ENCODE results near the gene KLK14. TPM values are rescaled to one million over a fixed set of nuclear protein-coding genes. Genes with fewer than 3 reads are reported as not detected.
A peak's percentile ranks its signal among the peaks of the same experiment; 100 is the strongest.

KLK14 gene
- total RNA-seq, 1 experiment from 2014 or later: not detected

DNA sequence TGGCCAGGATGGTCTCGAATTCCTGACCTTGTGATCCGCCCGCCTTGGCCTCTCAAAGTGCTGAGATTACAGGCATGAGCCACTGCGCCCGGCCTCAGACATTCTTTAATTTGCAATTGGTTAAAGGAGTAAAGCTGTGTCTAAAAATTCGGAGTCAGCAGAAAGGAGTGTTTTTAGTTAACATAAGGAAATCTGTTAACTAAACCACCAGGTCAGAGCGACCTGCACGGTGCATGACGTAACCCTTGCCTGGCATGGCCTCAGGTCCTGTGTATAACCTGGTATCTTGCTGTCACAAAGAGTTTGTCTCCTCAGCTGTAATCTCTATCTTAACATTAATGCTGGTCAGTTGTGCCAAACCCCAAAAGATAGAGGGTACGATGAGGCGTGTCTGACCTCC is 38.4 kb downstream of the KLK14 start:
- no peak for DNase-seq (ENCODE audit: low read depth)

DNA sequence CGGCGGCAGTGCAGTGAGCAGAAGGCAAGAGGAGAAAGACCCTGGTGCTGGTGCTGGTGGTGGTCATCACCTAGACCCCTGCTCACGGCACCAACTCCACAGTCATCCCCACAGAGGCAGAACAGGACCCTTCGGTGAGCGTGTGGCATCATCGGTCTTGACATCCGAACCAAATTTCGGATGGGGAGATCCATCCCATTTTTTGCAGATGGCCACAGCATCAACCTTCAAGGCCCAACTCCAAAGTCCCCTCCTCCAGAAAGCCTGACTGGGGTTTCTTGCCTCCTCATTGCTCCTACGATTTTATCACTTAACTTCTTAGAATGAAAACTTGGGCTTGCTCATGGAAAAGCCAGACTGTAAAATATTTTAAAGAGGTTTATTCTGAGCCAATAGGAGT is 39.2 kb downstream of the KLK14 start:
- no peak for DNase-seq (ENCODE audit: low read depth)

DNA sequence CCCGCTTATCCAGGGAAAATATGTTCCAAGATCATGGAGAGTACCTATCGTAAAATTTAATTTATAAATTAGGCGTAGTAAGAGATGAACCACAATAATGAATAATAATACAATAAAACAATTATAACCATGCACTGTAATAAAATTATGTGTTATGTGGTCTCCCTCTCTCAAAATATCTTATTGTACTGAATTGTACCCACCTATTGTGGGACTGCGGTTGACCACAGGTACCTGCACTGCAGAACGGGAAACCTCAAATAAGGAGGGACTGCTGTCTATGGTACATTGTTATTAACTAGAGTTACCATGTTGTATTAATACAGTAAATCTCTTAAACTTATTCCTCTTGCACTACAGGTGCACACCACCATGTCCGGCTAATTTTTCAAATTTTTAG is 42.5 kb downstream of the KLK14 start:
- no peak for DNase-seq (ENCODE audit: low read depth)

DNA sequence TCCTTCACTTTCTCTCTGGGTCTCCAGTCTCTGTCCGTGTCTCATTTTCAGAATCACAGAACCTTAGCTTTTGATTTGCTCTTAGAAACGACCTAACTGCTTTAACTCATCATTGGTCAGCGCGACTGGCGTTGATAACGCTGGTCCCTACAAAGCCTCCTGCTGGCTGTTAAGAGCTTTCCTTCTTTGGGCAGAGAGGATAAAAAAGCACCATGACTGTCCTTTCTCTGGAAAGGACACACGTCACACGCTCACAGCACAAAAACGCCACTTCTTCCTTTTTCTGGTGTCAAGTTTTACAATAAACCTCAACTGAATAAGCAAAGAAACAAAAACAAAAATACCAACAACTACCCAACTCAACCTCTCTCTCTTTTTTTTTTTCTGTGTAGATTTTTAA is 46.2 kb downstream of the KLK14 start:
- no peak for DNase-seq (ENCODE audit: low read depth)

DNA sequence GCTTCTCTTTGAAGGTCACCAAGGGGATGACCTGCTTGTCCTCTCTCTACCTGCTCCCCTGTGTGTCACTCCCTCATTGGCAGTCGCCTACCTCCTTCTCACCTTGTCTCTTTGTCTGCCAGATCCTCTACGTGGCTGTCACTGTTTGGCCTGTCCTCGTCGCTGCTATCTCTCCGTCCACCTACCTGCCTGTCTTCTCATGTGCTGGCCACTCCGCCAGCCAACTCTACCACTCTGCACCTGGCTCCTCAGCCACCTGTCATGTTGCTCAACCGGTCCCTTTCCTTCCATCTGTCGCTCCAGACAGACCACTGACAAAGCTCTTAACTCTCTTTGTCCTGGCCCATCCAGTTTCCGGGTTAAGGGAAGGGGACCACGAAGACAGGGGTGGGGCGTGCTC is 48.0 kb downstream of the KLK14 start, which contains the start of gene KLK12:
KLK12 (minus strand) TSS at position 299 of the 400 bp plus-strand sequence. CDS start 381 bp downstream, outside the sequence.
- no peak for DNase-seq (ENCODE audit: low read depth)

DNA sequence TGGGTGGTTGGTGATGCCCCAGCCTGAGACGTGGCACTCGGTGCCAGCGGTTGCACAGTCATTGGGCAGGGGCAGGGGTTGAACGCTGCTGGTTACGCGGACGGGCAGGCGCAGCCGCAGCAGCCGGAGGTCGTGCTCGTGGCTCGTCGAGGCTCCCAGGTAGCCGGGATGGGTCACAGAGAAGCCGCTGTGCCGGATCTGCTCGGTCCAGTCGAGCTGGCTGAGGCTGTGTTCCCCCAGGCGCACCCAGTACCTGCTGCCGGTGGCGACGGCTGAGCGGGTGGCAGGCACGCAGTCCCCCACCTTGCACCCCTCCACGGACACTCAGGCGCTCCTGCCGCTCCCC is 50.8 kb downstream of the KLK14 start:
- no peak for DNase-seq (ENCODE audit: low read depth)

DNA sequence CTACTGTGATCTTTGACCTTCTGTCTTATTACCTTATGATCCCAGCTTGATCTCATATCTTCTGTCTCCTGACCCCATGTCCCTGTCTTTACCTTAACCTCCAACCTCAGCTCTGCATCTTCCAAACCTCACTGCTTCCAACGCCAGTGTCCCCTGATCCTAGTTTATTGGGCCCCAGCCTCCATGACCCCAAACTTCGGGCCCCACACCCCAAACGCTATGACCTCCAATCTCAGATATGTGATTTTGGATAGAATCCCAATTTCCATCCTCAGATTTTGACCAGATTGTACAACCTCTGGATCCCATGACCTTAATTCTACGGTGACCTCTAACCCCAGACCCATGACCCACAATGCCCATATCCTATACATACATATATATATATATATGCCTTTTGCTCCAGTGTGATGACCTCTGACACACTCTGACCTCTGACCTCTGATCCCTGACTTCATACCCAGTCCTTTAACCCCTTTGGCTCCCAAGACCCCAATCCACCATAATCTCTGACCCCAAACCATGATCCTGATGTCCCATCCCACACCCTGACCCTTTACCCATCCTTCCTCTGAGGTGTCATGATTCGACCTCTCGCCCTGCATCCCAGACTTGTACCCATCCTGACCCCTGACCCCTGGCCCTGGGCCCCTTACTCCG is 51.3 kb downstream of the KLK14 start:
- no peak for DNase-seq (ENCODE audit: low read depth)

DNA sequence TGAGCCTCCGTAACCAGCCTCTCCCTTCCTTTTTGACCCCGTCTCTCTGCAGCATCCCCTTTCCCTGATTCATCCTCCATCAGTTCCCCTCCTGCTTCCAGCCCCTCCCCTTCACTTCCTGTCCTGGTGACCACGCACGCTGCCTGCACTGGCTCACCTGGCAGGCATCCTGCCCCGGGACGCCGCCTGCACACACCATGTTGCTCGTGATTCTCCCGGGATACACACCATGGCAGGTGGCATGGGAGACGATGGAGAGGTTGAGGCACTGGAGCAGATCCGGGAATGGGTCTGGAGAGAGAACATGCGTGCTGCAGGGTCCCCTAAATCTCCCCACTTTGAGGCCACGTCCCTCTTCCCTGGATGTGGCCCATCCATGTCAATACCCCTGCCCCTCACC is 52.1 kb downstream of the KLK14 start:
- DNase-seq (ENCODE audit: low read depth): no peak

DNA sequence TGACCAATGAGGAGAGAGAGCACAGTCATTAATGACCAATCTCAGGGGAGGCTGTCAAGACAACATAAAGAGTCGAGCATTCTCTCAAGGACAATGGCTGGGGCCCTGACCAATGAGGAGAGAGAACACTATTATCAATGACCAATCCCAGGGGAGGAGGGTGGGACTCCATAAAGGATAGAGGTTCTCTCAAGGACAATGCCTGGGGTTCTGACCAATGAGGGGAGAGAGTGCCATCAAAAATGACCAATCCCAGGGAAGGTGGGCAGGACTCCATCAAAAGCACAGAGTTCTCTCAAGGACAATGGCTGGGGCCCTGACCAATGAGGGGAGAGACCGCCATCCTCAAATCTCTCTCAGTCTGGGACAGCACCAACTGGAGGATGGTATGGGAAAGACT is 53.0 kb downstream of the KLK14 start:
- DNase-seq (ENCODE audit: low read depth): peak; percentile 12

Other genes with a start within 250 kb of the KLK14 start
- not detected in 2 replicates for gene KLK15, start 249.3 kb downstream of the KLK14 start, total RNA-seq (2014; rRNA removed; shearing (Covaris generic))
- not detected in 2 replicates for gene KLK3, start 228.0 kb downstream of the KLK14 start, total RNA-seq (2014; rRNA removed; shearing (Covaris generic))
- gene KLK2, start 209.4 kb downstream of the KLK14 start, total RNA-seq (2014; rRNA removed; shearing (Covaris generic)): not detected in 2 replicates
- not detected in 2 replicates for gene KLK4, start 171.5 kb downstream of the KLK14 start, total RNA-seq (2014; rRNA removed; shearing (Covaris generic))
- gene KLK5, start 129.8 kb downstream of the KLK14 start, total RNA-seq (2014; rRNA removed; shearing (Covaris generic)): not detected in 2 replicates
- gene KLK6, start 113.3 kb downstream of the KLK14 start, total RNA-seq (2014; rRNA removed; shearing (Covaris generic)): 0.20 TPM in 1 of 2 replicates, not detected in the other
- gene KLK7, start 99.0 kb downstream of the KLK14 start, total RNA-seq (2014; rRNA removed; shearing (Covaris generic)): not detected in 2 replicates
- not detected in 2 replicates for gene KLK8, start 81.3 kb downstream of the KLK14 start, total RNA-seq (2014; rRNA removed; shearing (Covaris generic))
- not detected in 2 replicates for gene KLK10, start 63.2 kb downstream of the KLK14 start, total RNA-seq (2014; rRNA removed; shearing (Covaris generic))
- not detected in 2 replicates for gene KLK11, start 56.3 kb downstream of the KLK14 start, total RNA-seq (2014; rRNA removed; shearing (Covaris generic))
- not detected in 2 replicates for gene KLK12, start 47.9 kb downstream of the KLK14 start, total RNA-seq (2014; rRNA removed; shearing (Covaris generic))
- gene KLK13, start 17.8 kb downstream of the KLK14 start, total RNA-seq (2014; rRNA removed; shearing (Covaris generic)): not detected in 2 replicates
- 26.5 and 32.3 TPM in 2 replicates for gene CTU1, start 25.5 kb upstream of the KLK14 start, total RNA-seq (2014; rRNA removed; shearing (Covaris generic))
- 0.67 and 1.4 TPM in 2 replicates for gene SIGLEC9, start 42.0 kb upstream of the KLK14 start, total RNA-seq (2014; rRNA removed; shearing (Covaris generic))
- not detected in 2 replicates for gene SIGLEC7, start 59.4 kb upstream of the KLK14 start, total RNA-seq (2014; rRNA removed; shearing (Covaris generic))
- gene CD33, start 142.2 kb upstream of the KLK14 start, total RNA-seq (2014; rRNA removed; shearing (Covaris generic)): 52.3 and 53.7 TPM in 2 replicates
- gene SIGLECL1, start 168.2 kb upstream of the KLK14 start, total RNA-seq (2014; rRNA removed; shearing (Covaris generic)): not detected in 2 replicates
- not detected in 2 replicates for gene IGLON5, start 228.8 kb upstream of the KLK14 start, total RNA-seq (2014; rRNA removed; shearing (Covaris generic))

Measured in HT1080 (cell line).